Tibial nerve (tissue), 4 donors: Measurements from ENCODE around the gene KRT79. TPM values are rescaled to one million over a fixed set of nuclear protein-coding genes. Genes with fewer than 3 reads are reported as not detected.
"Not testable (repeated sequence)": the region's sequence is repeated elsewhere in the genome, so short reads cannot be mapped to it uniquely, and the experiment has no call there.

Source experiments
- DNase-seq, 2 donors: peaks; one replicate each; pipeline ENCODE4 v3.0.0-alpha.2; 2019; ENCODE audit warnings: low spot score in 2 of 2
- H3K27ac ChIP-seq, 4 donors: fragments of 200-600 bp; sonication (generic) in 3 of 4; one replicate each; pipeline ENCODE4 v1.5.1; 2017 to 2019; ENCODE audit warnings: mild to moderate bottlenecking in 1 of 4
- H3K27me3 ChIP-seq, 2 donors: fragments of 200-600 bp; sonication (generic) in 1 of 2; one replicate each; pipeline versions ENCODE4 v1.5.1 to v1.6.0; 2017 to 2019
- H3K36me3 ChIP-seq, 3 donors: fragments of 200-600 bp; sonication (generic); one replicate each; pipeline ENCODE4 v1.5.1; 2018 to 2019
- H3K4me1 ChIP-seq, 4 donors: fragments of 200-600 bp; sonication (generic) in 3 of 4; one replicate each; pipeline ENCODE4 v1.5.1; 2017 to 2019
- H3K4me3 ChIP-seq, 4 donors: fragments of 200-600 bp; sonication (generic) in 3 of 4; one replicate each; pipeline ENCODE4 v1.5.1; 2017 to 2019; ENCODE audit warnings: mild to moderate bottlenecking in 1 of 4, moderate library complexity in 1 of 4
- H3K9me3 ChIP-seq, 4 donors: fragments of 200-600 bp; sonication (generic) in 3 of 4; one replicate each; pipeline ENCODE4 v1.5.1; 2017 to 2019
- CTCF ChIP-seq, 5 experiments: fragments of 200-600 bp in 3 of 5; fragments of 450-650 bp in 2 of 5; sonication (generic) in 3 of 5; IDR thresholded peaks; one replicate each; pipeline ENCODE4 v1.5.1; 2016 to 2019; ENCODE audit warnings: antibody characterized with exemption in 5 of 5, mild to moderate bottlenecking in 3 of 5, moderate library complexity in 2 of 5
- EP300 ChIP-seq, 2 donors: sonication (generic); formaldehyde crosslinking; IDR thresholded peaks; one replicate each; pipeline ENCODE4 v1.6.1; 2017; ENCODE audit warnings: antibody characterized with exemption in 2 of 2, mild to moderate bottlenecking in 1 of 2
- POLR2A ChIP-seq, 2 donors: fragments of 450-650 bp; IDR thresholded peaks; one replicate each; pipeline ENCODE4 v1.6.1; 2017; ENCODE audit warnings: antibody characterized with exemption in 2 of 2, mild to moderate bottlenecking in 2 of 2, moderate library complexity in 2 of 2
- WGBS, 2 donors: methylation state at CpG; one replicate each; pipeline ENCODE4 v1.1.5; 2018; 5-methylcytosine and 5-hydroxymethylcytosine counted together
- total RNA-seq, 4 donors: library from RNA; depleted of rRNA; stranded (reverse); fragments of >200 nt; gene quantifications; one replicate each; pipeline ENCODE4 v1.1.0, GENCODE V29; 2016

KRT79 gene
- total RNA-seq, 4 donors from 2014 or later, result 3.9 TPM; not detected in 3

GRCh38 chr12:52797529-52797894 is 36.6 kb downstream of the KRT79 start:
- no peak overlapping the region for H3K4me3 ChIP-seq
- no peaks in the 10 kb centered on the region for H3K27me3 ChIP-seq
- H3K36me3 ChIP-seq, result no peaks in the 10 kb centered on the region
- TF ChIP-seq EP300 (IDR thresholded peaks at IDR 0.05), result no peak
- no peak for TF ChIP-seq CTCF (IDR thresholded peaks at IDR 0.05)
- TF ChIP-seq POLR2A (IDR thresholded peaks at IDR 0.05), result no peak
- H3K9me3 ChIP-seq, result no peaks in the 10 kb centered on the region
- no peaks in the 10 kb centered on the region for H3K4me1 ChIP-seq
- DNase-seq, result no peak
- H3K27ac ChIP-seq, result no peak overlapping the region

GRCh38 chr12:52796839-52797528 is 37.1 kb downstream of the KRT79 start:
- WGBS, 2 donors, result 79 to 90% methylated on average over 3 of the region's 3 CpGs
- Histone ChIP-seq H3K4me1 (no peaks in the 10 kb centered on the region), H3K4me3 (no peak overlapping the region), H3K27ac (no peak overlapping the region), H3K27me3 (no peaks in the 10 kb centered on the region), H3K36me3 (no peaks in the 10 kb centered on the region), H3K9me3 (no peaks in the 10 kb centered on the region)
- DNase-seq, result no peak
- TF ChIP-seq CTCF (IDR thresholded peaks at IDR 0.05), result no peak
- TF ChIP-seq POLR2A (IDR thresholded peaks at IDR 0.05), result no peak
- no peak for TF ChIP-seq EP300 (IDR thresholded peaks at IDR 0.05)

DNA sequence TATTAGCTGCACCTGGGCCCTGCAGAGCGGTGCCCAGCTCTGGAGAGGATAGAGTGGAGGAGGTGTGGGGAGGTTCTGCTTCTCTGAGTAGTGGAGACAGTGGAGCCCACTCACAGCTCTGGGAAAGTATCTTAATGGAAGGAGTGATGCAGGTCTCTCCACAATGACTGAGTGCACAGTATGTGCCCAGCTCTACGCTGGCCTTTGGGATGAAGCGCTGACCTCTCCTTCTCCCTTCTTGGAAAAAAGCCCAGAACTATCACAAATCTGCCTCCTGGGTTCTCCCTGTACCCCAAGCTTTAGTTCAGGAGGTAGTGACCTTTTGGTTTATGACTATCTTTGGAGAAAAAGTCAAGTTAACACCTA is 37.7 kb downstream of the KRT79 start:
- no peak for DNase-seq
- Histone ChIP-seq H3K4me1 (no peaks in the 10 kb centered on the region), H3K27me3 (peaks cover 0 to 2% of the 10 kb centered on the region in 2 donors), H3K4me3 (no peak overlapping the region), H3K9me3 (no peaks in the 10 kb centered on the region), H3K36me3 (no peaks in the 10 kb centered on the region), H3K27ac (no peak overlapping the region)
- no peak for TF ChIP-seq POLR2A (IDR thresholded peaks at IDR 0.05)
- no peak for TF ChIP-seq CTCF (IDR thresholded peaks at IDR 0.05)
- no peak for TF ChIP-seq EP300 (IDR thresholded peaks at IDR 0.05)
- 97 to 98% methylated on average over 3 of the region's 3 CpGs for WGBS, 2 donors

DNA sequence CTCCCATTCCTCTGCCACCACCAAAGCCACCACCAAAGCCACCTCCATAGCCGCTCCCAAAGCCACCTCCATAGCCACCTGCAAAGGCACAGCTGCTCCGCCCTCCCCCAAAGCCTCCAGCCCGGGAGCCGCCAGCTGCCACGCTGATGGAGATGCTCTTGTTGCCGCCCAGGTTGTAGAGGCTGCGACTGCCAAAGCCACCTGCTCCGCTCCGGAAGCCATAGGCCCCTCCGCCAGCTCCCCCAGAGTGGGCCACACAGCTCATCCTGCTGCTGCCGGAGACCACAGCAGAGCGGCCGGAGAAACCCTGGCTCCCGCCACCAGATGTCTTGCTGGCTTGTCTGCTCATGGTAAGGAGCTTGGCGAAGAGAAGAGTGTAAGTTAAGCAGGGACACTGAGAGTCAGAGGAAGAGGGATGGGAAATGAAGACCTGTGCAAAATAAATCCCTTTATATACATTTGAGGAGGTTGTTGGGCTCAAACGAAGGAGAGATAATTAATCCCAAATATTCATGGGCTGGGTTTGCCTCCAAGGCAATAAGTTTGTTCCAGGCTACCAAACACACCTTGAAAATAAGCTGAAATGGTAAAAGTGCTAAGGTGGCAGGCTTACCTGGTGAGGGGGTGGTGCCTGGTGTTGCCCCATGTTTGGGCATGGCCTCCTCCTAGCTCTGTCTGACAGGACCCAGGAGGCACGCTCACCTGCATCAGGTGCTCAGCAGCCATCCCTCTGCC is 38.2 kb downstream of the KRT79 start, which contains the start of gene KRT3:
Gene KRT3 (minus strand): TSS at position 424 of the 735 bp plus-strand sequence. CDS start 75 bp downstream, at position 349.
- H3K36me3 ChIP-seq, result no peaks in the 10 kb centered on the region
- H3K27ac ChIP-seq, result no peak within 1 kb of the TSS
- DNase-seq, result no peak
- no peaks in the 10 kb centered on the region for H3K9me3 ChIP-seq
- 88 to 93% methylated on average over 17 of the region's 17 CpGs for WGBS, 2 donors
- no peak within 1 kb of the TSS for H3K4me3 ChIP-seq
- no peaks in the 10 kb centered on the region for H3K4me1 ChIP-seq
- TF ChIP-seq POLR2A (IDR thresholded peaks at IDR 0.05) (no peak), CTCF (IDR thresholded peaks at IDR 0.05) (no peak), EP300 (IDR thresholded peaks at IDR 0.05) (no peak)
- H3K27me3 ChIP-seq, result peaks cover 0 to 7% of the 10 kb centered on the region in 2 donors

DNA sequence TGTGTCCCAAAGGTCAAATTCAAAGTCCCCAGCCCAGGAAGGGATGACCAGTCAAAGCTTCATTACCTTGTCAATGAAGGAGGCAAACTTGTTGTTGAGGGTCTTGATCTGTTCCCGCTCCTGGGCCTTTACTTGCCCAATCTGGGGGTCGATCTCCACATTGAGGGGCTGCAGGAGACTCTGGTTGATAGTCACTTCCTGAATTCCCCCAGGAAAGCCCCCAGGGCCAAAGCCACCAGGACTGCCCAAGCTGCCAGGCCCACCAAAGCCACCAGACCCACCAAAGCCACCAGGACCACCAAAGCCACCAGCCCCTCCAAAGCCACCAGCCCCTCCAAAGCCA is 38.8 kb downstream of the KRT79 start:
- not testable (repeated sequence) for H3K4me1 ChIP-seq, H3K27ac ChIP-seq

More for the DNA sequence above, 38.8 kb downstream of the KRT79 start:
- 83 to 94% methylated on average over 2 of the region's 2 CpGs for WGBS, 2 donors
- H3K4me3 ChIP-seq, H3K36me3 ChIP-seq, H3K9me3 ChIP-seq, DNase-seq: not testable (repeated sequence)
- peaks cover 0 to 13% of the 10 kb centered on the region in 2 donors for H3K27me3 ChIP-seq
